Measurements from ENCODE around the gene ME2. TPM values are rescaled to one million over a fixed set of nuclear protein-coding genes. Genes with fewer than 3 reads are reported as not detected.
A peak's percentile ranks its signal among the peaks of the same experiment; 100 is the strongest.

Gene ME2
- total and polyA plus RNA-seq, 9 of the 15 experiments (the other 6 are each of a cell fraction or from before 2014, with no cell fraction given): 12.3 to 54.4 (median 36.2) TPM

DNA sequence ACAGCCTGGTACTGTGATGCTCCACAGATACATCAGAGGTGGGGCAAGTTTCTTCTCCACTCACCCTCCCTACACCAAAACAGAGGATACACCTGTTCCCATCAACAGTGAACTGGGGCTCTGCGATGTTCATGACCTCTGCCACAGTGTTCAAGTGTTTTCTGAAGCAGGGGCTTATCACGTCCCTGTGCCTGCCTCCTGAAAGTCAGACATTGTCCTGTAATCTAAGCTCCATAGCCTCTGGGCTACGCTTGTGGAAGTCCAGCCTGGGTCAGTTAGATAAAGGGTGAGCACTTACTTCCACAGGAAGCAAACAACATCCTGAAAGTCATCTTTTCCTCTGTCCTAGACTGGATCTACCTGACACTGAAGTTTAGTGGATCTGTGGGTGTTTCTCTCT lies 38.9 kb upstream of the ME2 start (continued):
- TF ChIP-seq, protein P1, sequence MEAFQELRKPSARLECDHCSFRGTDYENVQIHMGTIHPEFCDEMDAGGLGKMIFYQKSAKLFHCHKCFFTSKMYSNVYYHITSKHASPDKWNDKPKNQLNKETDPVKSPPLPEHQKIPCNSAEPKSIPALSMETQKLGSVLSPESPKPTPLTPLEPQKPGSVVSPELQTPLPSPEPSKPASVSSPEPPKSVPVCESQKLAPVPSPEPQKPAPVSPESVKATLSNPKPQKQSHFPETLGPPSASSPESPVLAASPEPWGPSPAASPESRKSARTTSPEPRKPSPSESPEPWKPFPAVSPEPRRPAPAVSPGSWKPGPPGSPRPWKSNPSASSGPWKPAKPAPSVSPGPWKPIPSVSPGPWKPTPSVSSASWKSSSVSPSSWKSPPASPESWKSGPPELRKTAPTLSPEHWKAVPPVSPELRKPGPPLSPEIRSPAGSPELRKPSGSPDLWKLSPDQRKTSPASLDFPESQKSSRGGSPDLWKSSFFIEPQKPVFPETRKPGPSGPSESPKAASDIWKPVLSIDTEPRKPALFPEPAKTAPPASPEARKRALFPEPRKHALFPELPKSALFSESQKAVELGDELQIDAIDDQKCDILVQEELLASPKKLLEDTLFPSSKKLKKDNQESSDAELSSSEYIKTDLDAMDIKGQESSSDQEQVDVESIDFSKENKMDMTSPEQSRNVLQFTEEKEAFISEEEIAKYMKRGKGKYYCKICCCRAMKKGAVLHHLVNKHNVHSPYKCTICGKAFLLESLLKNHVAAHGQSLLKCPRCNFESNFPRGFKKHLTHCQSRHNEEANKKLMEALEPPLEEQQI (IDR thresholded peaks at IDR 0.05): 0 out of 2 replicates have a peak, but pooled peaks have one; percentile 24
- TF ChIP-seq, protein P2, sequence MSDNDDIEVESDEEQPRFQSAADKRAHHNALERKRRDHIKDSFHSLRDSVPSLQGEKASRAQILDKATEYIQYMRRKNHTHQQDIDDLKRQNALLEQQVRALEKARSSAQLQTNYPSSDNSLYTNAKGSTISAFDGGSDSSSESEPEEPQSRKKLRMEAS (CRISPR knock-in tag; IDR thresholded peaks at IDR 0.05): peak; percentile 37; the same call in 1 of the 2 replicates
- TF ChIP-seq CC2D1A (IDR thresholded peaks at IDR 0.05): peak; percentile 66; the same call in 1 of the 2 replicates
- peak; percentile 42; the same call in 1 of the 2 replicates for TF ChIP-seq BHLHE40 (IDR thresholded peaks at IDR 0.05; ENCODE audit: low read length)
- TF ChIP-seq, protein P3, sequence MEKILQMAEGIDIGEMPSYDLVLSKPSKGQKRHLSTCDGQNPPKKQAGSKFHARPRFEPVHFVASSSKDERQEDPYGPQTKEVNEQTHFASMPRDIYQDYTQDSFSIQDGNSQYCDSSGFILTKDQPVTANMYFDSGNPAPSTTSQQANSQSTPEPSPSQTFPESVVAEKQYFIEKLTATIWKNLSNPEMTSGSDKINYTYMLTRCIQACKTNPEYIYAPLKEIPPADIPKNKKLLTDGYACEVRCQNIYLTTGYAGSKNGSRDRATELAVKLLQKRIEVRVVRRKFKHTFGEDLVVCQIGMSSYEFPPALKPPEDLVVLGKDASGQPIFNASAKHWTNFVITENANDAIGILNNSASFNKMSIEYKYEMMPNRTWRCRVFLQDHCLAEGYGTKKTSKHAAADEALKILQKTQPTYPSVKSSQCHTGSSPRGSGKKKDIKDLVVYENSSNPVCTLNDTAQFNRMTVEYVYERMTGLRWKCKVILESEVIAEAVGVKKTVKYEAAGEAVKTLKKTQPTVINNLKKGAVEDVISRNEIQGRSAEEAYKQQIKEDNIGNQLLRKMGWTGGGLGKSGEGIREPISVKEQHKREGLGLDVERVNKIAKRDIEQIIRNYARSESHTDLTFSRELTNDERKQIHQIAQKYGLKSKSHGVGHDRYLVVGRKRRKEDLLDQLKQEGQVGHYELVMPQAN (IDR thresholded peaks at IDR 0.05; ENCODE audit: borderline replicate concordance): no peak
- peak; percentile 27; the same call in 1 of the 2 replicates for TF ChIP-seq ATF7 (IDR thresholded peaks at IDR 0.05)
- peak; percentile 93 for TF ChIP-seq NCOR1 (IDR thresholded peaks at IDR 0.05)
- peak in 1 of 3 experiments; percentile 12 for TF ChIP-seq YY1 (IDR thresholded peaks at IDR 0.05; ENCODE audit: borderline replicate concordance in 1 of 3, control insufficient read depth in 1 of 3, extremely low read depth in 1 of 3, insufficient read depth in 3 of 3, insufficient read length in 1 of 3, insufficient replicate concordance in 2 of 3, low read depth in 1 of 3, low read length in 2 of 3)
- peak in 1 of 2 experiments; percentile 24; a peak in 1 of 3 replicates for TF ChIP-seq CBX3 (IDR thresholded peaks at IDR 0.05; ENCODE audit: borderline replicate concordance in 1 of 2, low read length in 2 of 2)
- no peak for TF ChIP-seq C11orf30 (IDR thresholded peaks at IDR 0.05; ENCODE audit: low read depth)
- TF ChIP-seq, protein P4, sequence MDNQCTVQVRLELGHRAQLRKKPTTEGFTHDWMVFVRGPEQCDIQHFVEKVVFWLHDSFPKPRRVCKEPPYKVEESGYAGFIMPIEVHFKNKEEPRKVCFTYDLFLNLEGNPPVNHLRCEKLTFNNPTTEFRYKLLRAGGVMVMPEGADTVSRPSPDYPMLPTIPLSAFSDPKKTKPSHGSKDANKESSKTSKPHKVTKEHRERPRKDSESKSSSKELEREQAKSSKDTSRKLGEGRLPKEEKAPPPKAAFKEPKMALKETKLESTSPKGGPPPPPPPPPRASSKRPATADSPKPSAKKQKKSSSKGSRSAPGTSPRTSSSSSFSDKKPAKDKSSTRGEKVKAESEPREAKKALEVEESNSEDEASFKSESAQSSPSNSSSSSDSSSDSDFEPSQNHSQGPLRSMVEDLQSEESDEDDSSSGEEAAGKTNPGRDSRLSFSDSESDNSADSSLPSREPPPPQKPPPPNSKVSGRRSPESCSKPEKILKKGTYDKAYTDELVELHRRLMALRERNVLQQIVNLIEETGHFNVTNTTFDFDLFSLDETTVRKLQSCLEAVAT (IDR thresholded peaks at IDR 0.05): no peak
- no peak for TF ChIP-seq NR2C2 (CRISPR knock-in tag; IDR thresholded peaks at IDR 0.05)
- TF ChIP-seq NR2C2 (tag; IDR thresholded peaks at IDR 0.05): peak; percentile 43; the same call in 1 of the 2 replicates
- no peak for TF ChIP-seq RUNX1 (IDR thresholded peaks at IDR 0.05; ENCODE audit: low read depth)
- peak; percentile 75; the same call in 1 of the 2 replicates for TF ChIP-seq SMARCE1 (IDR thresholded peaks at IDR 0.05)
- TF ChIP-seq JUND (IDR thresholded peaks at IDR 0.05; ENCODE audit: borderline replicate concordance, low read depth, low read length): peak; percentile 51; the same call in 1 of the 2 replicates
- peak; percentile 36; the same call in 1 of the 3 replicates for TF ChIP-seq JUND (tag; IDR thresholded peaks at IDR 0.05; ENCODE audit: borderline replicate concordance, low read depth, low read length)
- peak in 1 of 2 experiments; percentile 69; a peak in 2 of 4 replicates for TF ChIP-seq HDAC1 (IDR thresholded peaks at IDR 0.05)
- 0 out of 2 replicates have a peak, but pooled peaks have one; percentile 18 for TF ChIP-seq MYC (IDR thresholded peaks at IDR 0.05; ENCODE audit: low read depth, low read length)
- no peak for TF ChIP-seq MYC (CRISPR knock-in tag; IDR thresholded peaks at IDR 0.05; ENCODE audit: borderline replicate concordance, low read depth)
- TF ChIP-seq ZNF75A (CRISPR knock-in tag; IDR thresholded peaks at IDR 0.05): no peak
- TF ChIP-seq GATA2 (CRISPR knock-in tag; IDR thresholded peaks at IDR 0.05): peak; percentile 88
- 0 out of 2 replicates have a peak, but pooled peaks have one; percentile 63 for TF ChIP-seq NFATC3 (IDR thresholded peaks at IDR 0.05)
- TF ChIP-seq NFIC (IDR thresholded peaks at IDR 0.05): peak; percentile 82

All from K562 (cell line).